HepG2 (cell line): Measurements from ENCODE around the gene ZNF700. TPM values are rescaled to one million over a fixed set of nuclear protein-coding genes. Genes with fewer than 3 reads are reported as not detected.

ENCODE experiments used
- AGO1 ChIP-seq: fragments of 200-400 bp; formaldehyde crosslinking; IDR thresholded peaks from 2 replicates; pipeline ENCODE4 v1.6.1; 2017; ENCODE audit warnings: mild to moderate bottlenecking, low read depth, low read length, moderate library complexity; ENCODE audit not compliant: poor library complexity, severe bottlenecking
- ARNT2 ChIP-seq: sonication (generic); formaldehyde crosslinking; IDR thresholded peaks from 2 replicates; pipeline ENCODE4 v1.8.0; 2022; ENCODE audit warnings: mild to moderate bottlenecking, low read depth, missing genetic modification reagents, moderate library complexity
- HDAC2 ChIP-seq: sonication (generic); formaldehyde crosslinking; IDR thresholded peaks from 2 replicates; pipeline ENCODE4 v1.4.0; 2020; ENCODE audit warnings: missing genetic modification reagents
- HNRNPLL ChIP-seq: fragments of 200-400 bp; formaldehyde crosslinking; IDR thresholded peaks from 2 replicates; pipeline ENCODE4 v1.6.1; 2017; ENCODE audit warnings: mild to moderate bottlenecking, low read depth, low read length; ENCODE audit not compliant: poor library complexity, severe bottlenecking
- MXD4 ChIP-seq: IDR thresholded peaks from 2 replicates; pipeline ENCODE4 v1.6.1; 2016; ENCODE audit warnings: mild to moderate bottlenecking, missing biosample characterization, missing genetic modification reagents
- PCBP1 ChIP-seq: fragments of 200-400 bp; formaldehyde crosslinking; IDR thresholded peaks from 2 replicates; pipeline ENCODE4 v1.6.1; 2017; ENCODE audit warnings: mild to moderate bottlenecking, low read depth, low read length, borderline replicate concordance
- RBM39 ChIP-seq: fragments of 200-400 bp; formaldehyde crosslinking; IDR thresholded peaks from one replicate; pipeline ENCODE4 v1.6.1; 2018; ENCODE audit warnings: antibody characterized with exemption, mild to moderate bottlenecking, low read depth, low read length; ENCODE audit not compliant: poor library complexity, severe bottlenecking
- ZNF101 ChIP-seq: sonication (generic); formaldehyde crosslinking; IDR thresholded peaks from 2 replicates; pipeline ENCODE4 v1.4.0; 2020; ENCODE audit warnings: mild to moderate bottlenecking, low read depth, missing genetic modification reagents, borderline replicate concordance
- ZNF441 ChIP-seq: sonication (generic); formaldehyde crosslinking; IDR thresholded peaks from 2 replicates; pipeline ENCODE4 v1.7.0; 2021; ENCODE audit warnings: missing genetic modification reagents, borderline replicate concordance
- ZNF724P ChIP-seq: sonication (generic); formaldehyde crosslinking; IDR thresholded peaks from 2 replicates; pipeline ENCODE4 v1.8.0; 2022; ENCODE audit warnings: missing genetic modification reagents, borderline replicate concordance
- ZNF775 ChIP-seq: sonication (generic); formaldehyde crosslinking; IDR thresholded peaks from 2 replicates; pipeline ENCODE4 v1.4.0; 2020; ENCODE audit warnings: missing genetic modification reagents, mild to moderate bottlenecking, moderate library complexity, borderline replicate concordance
- polyA plus RNA-seq, 8 experiments: library from polyadenylated mRNA; depleted of rRNA in 3 of 8; stranded (reverse) in 7 of 8; unstranded in 1 of 8; fragments of >200 nt; fragmentation: Illumina TruSeq in 4 of 8; extraction: Trizol in 4 of 8; gene quantifications; 2 replicates each; pipeline versions ENCODE4 v1.2.1 to v1.2.3, GENCODE V29; 2011 to 2016; ENCODE audit warnings: low read depth in 4 of 8, missing spikeins in 1 of 8, mixed read lengths in 1 of 8; ENCODE audit not compliant: insufficient read depth in 1 of 8
- total RNA-seq, 5 experiments: library from RNA; depleted of rRNA; stranded (reverse); fragments of >200 nt; fragmentation: Illumina TruSeq; extraction: Trizol; gene quantifications; 2 replicates each; pipeline ENCODE4 v1.2.3, GENCODE V29; 2016; ENCODE audit warnings: low read depth in 1 of 5
- TF ChIP-seq, protein P1 (sequence below): sonication (generic); formaldehyde crosslinking; IDR thresholded peaks from 2 replicates; pipeline ENCODE4 v1.9.0; 2022; ENCODE audit warnings: low read depth, missing genetic modification reagents
- TF ChIP-seq, protein P2 (sequence below): sonication (generic); formaldehyde crosslinking; IDR thresholded peaks from 2 replicates; pipeline ENCODE4 v1.5.1; 2020; ENCODE audit warnings: missing genetic modification reagents, mild to moderate bottlenecking, borderline replicate concordance
- TF ChIP-seq, protein P3 (sequence below): sonication (generic); formaldehyde crosslinking; IDR thresholded peaks from 2 replicates; pipeline ENCODE4 v1.4.0; 2020; ENCODE audit warnings: mild to moderate bottlenecking, missing genetic modification reagents, borderline replicate concordance
- TF ChIP-seq, protein P4 (sequence below): IDR thresholded peaks from 2 replicates; pipeline ENCODE4 v1.6.1; 2016; ENCODE audit warnings: missing compliant biosample characterization, missing genetic modification reagents, borderline replicate concordance

The ZNF700 gene
- total and polyA plus RNA-seq, 2 of the 13 experiments (the other 11 are each of a cell fraction or from before 2014, with no cell fraction given), result 6.0 to 12.8 TPM

DNA sequence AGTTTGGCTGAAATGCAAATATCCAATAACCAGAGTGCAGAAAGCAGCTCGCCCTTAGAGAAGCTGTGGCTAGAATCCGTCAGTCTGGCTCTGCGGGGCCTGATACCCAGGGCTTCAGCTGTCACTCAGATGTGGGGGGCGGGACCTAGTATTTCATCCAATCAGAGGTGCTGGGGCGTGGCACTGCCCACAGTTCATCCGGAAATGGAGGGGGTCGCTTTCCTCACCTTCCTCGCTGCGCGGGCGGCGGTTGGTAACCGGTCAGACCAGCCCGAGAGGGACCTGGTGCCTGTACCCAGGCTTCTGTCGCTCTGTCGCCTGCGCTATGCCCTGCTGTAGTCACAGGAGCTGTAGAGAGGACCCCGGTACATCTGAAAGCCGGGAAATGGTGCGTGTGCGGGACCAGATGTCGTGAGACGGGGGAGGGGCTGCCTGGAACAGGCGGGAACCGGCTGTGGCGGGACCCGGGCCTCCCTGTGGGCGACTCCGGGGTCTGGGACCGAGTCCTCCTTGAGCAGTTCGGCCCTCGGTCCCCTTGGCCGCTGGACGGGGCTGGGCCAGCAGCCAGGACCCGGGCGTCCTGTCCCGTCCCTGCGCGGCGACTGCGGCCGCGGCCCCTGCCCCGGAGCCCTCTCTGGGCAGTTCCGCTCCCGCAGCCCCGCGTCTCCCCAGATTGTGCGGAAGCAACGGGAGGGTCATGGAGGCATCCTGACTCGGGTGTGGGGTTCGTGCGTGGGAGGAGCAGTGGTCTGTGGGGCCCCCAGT, at the start of gene ZNF700 (continued):
- TF ChIP-seq, protein P1, sequence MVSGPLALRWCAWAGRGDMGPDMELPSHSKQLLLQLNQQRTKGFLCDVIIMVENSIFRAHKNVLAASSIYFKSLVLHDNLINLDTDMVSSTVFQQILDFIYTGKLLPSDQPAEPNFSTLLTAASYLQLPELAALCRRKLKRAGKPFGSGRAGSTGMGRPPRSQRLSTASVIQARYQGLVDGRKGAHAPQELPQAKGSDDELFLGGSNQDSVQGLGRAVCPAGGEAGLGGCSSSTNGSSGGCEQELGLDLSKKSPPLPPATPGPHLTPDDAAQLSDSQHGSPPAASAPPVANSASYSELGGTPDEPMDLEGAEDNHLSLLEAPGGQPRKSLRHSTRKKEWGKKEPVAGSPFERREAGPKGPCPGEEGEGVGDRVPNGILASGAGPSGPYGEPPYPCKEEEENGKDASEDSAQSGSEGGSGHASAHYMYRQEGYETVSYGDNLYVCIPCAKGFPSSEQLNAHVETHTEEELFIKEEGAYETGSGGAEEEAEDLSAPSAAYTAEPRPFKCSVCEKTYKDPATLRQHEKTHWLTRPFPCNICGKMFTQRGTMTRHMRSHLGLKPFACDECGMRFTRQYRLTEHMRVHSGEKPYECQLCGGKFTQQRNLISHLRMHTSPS (CRISPR knock-in tag), result 0 out of 2 replicates have a peak, but pooled peaks have one; percentile 10
- TF ChIP-seq ZNF441 (CRISPR knock-in tag) (peak; percentile 49; the same call in 1 of the 2 replicates), AGO1 (peak; percentile 53), HDAC2 (CRISPR knock-in tag) (no peak), ZNF775 (CRISPR knock-in tag) (no peak), PCBP1 (no peak), RBM39 (peak; percentile 39), HNRNPLL (peak; percentile 83), MXD4 (CRISPR knock-in tag) (peak; percentile 32; the same call in 1 of the 2 replicates), ZNF101 (CRISPR knock-in tag) (no peak; the same call in 1 of the 2 replicates), ZNF724P (CRISPR knock-in tag) (0 out of 2 replicates have a peak, but pooled peaks have one; percentile 59), ARNT2 (CRISPR knock-in tag) (no peak; the same call in 1 of the 2 replicates)
- TF ChIP-seq, protein P2, sequence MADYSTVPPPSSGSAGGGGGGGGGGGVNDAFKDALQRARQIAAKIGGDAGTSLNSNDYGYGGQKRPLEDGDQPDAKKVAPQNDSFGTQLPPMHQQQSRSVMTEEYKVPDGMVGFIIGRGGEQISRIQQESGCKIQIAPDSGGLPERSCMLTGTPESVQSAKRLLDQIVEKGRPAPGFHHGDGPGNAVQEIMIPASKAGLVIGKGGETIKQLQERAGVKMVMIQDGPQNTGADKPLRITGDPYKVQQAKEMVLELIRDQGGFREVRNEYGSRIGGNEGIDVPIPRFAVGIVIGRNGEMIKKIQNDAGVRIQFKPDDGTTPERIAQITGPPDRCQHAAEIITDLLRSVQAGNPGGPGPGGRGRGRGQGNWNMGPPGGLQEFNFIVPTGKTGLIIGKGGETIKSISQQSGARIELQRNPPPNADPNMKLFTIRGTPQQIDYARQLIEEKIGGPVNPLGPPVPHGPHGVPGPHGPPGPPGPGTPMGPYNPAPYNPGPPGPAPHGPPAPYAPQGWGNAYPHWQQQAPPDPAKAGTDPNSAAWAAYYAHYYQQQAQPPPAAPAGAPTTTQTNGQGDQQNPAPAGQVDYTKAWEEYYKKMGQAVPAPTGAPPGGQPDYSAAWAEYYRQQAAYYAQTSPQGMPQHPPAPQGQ (CRISPR knock-in tag), result no peak
- TF ChIP-seq, protein P3, sequence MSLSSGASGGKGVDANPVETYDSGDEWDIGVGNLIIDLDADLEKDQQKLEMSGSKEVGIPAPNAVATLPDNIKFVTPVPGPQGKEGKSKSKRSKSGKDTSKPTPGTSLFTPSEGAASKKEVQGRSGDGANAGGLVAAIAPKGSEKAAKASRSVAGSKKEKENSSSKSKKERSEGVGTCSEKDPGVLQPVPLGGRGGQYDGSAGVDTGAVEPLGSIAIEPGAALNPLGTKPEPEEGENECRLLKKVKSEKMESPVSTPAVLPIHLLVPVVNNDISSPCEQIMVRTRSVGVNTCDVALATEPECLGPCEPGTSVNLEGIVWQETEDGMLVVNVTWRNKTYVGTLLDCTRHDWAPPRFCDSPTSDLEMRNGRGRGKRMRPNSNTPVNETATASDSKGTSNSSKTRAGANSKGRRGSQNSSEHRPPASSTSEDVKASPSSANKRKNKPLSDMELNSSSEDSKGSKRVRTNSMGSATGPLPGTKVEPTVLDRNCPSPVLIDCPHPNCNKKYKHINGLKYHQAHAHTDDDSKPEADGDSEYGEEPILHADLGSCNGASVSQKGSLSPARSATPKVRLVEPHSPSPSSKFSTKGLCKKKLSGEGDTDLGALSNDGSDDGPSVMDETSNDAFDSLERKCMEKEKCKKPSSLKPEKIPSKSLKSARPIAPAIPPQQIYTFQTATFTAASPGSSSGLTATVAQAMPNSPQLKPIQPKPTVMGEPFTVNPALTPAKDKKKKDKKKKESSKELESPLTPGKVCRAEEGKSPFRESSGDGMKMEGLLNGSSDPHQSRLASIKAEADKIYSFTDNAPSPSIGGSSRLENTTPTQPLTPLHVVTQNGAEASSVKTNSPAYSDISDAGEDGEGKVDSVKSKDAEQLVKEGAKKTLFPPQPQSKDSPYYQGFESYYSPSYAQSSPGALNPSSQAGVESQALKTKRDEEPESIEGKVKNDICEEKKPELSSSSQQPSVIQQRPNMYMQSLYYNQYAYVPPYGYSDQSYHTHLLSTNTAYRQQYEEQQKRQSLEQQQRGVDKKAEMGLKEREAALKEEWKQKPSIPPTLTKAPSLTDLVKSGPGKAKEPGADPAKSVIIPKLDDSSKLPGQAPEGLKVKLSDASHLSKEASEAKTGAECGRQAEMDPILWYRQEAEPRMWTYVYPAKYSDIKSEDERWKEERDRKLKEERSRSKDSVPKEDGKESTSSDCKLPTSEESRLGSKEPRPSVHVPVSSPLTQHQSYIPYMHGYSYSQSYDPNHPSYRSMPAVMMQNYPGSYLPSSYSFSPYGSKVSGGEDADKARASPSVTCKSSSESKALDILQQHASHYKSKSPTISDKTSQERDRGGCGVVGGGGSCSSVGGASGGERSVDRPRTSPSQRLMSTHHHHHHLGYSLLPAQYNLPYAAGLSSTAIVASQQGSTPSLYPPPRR (CRISPR knock-in tag), result peak; percentile 14; the same call in 1 of the 2 replicates
- TF ChIP-seq, protein P4, sequence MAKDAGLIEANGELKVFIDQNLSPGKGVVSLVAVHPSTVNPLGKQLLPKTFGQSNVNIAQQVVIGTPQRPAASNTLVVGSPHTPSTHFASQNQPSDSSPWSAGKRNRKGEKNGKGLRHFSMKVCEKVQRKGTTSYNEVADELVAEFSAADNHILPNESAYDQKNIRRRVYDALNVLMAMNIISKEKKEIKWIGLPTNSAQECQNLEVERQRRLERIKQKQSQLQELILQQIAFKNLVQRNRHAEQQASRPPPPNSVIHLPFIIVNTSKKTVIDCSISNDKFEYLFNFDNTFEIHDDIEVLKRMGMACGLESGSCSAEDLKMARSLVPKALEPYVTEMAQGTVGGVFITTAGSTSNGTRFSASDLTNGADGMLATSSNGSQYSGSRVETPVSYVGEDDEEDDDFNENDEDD (CRISPR knock-in tag), result peak; percentile 39; the same call in 1 of the 2 replicates
